WI38 (cell line): Measurements from ENCODE around the gene ELAVL4.

Experiments used
- H3K4me3 ChIP-seq: 2 replicates; pipeline ENCODE4 v1.5.1; 2011; ENCODE audit warnings: low read depth, mild to moderate bottlenecking, control low read depth, low read length
- CTCF ChIP-seq: IDR thresholded peaks from 2 replicates; pipeline ENCODE4 v1.5.1; 2012; ENCODE audit warnings: low read depth, mild to moderate bottlenecking, control low read depth, low read length

ELAVL4 gene

GRCh38 chr1:50196081-50196480 is 87.4 kb downstream of the ELAVL4 start:
- TF ChIP-seq CTCF: no peak
- H3K4me3 ChIP-seq: no peak overlapping the region

- H3K4me3 ChIP-seq: no peak overlapping the region
- no peak for TF ChIP-seq CTCF
Observed at GRCh38 chr1:50197216-50197615, 88.5 kb downstream of the ELAVL4 start.

- no peak overlapping the region for H3K4me3 ChIP-seq
- TF ChIP-seq CTCF: no peak
Observed at GRCh38 chr1:50208315-50208714, 99.6 kb downstream of the ELAVL4 start.

- TF ChIP-seq CTCF: no peak
- H3K4me3 ChIP-seq: no peak overlapping the region
Observed at GRCh38 chr1:50208756-50209155, 100.0 kb downstream of the ELAVL4 start.

- TF ChIP-seq CTCF: no peak
- no peak overlapping the region for H3K4me3 ChIP-seq
Observed at GRCh38 chr1:50209749-50210148, 101.0 kb downstream of the ELAVL4 start.

- H3K4me3 ChIP-seq: no peak overlapping the region
- TF ChIP-seq CTCF: no peak
Observed at GRCh38 chr1:50213505-50213904, 104.8 kb downstream of the ELAVL4 start.

- TF ChIP-seq CTCF: no peak
- no peak overlapping the region for H3K4me3 ChIP-seq
Observed at GRCh38 chr1:50214717-50215116, 106.0 kb downstream of the ELAVL4 start.
